ENCODE measurements around the gene MBP.

DNA sequence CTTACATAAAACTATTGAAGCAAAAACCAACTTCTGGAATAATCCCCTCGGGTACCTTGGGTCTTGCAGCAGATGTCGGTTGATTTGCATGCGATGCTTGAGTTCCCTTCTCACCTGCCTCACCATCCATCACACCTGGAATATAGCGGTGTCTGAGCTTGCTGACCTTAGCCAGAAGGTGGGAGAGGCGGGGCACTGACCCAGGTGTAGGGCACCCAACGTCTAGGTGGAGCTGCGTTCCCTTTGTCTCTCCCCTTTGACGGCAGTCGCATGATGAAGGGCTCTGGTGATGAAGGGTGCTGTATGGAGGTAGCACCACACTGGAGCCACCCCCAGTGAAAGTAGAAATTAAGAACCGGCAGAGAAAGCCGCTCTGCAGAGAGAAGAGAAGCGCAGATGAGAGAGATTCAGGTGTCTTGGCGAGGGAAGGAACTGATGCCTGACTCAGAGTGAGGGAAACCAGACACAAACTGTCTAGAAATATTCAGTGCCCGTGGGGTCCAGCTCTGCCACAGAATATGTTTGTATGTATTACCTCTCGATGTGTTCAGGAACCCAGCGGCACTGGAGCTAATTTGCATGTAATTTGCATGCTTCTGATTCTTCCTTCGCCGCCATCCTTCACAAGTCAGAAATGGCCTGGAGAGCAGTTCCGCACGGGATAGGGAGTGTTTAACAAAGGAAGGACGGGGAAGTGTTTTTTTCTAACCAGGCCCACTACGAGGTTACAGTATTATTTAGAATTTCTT lies 19.4 kb upstream of the MBP start:
- TF ChIP-seq CTCF (IDR thresholded peaks at IDR 0.05) = no peak
- TF ChIP-seq POLR2AphosphoS5 (IDR thresholded peaks at IDR 0.05; ENCODE audit: low read depth, low read length) = no peak
- no peak for TF ChIP-seq TCF7L2 (IDR thresholded peaks at IDR 0.05; ENCODE audit: low read depth, low read length)
- no peak for TF ChIP-seq REST (IDR thresholded peaks at IDR 0.05; ENCODE audit: insufficient read depth in 1 of 2, low read depth in 2 of 2, low read length in 1 of 2)
- TF ChIP-seq SIN3A (IDR thresholded peaks at IDR 0.05; ENCODE audit: borderline replicate concordance, insufficient read depth, low read depth, low read length) = no peak
